Body of pancreas (tissue), 4 donors: ENCODE results near the gene GDPGP1. TPM values are rescaled to one million over a fixed set of nuclear protein-coding genes. Genes with fewer than 3 reads are reported as not detected.

Experiments
- ATAC-seq: fragments of 150-250 bp; one replicate; pipeline ENCODE4 v1.9.1; 2016
- DNase-seq, 4 donors: peaks; one replicate each; pipeline ENCODE4 v3.0.0-alpha.2; 2019
- H3K27ac ChIP-seq, 4 donors: fragments of 200-600 bp; sonication (generic); 1 replicate in 3 of 4; 2 replicates in 1 of 4; pipeline versions ENCODE4 v1.5.1 to v1.6.1; 2016 to 2019; ENCODE audit warnings: mild to moderate bottlenecking in 1 of 4, mixed read lengths in 1 of 4, moderate library complexity in 1 of 4
- H3K27me3 ChIP-seq, 2 donors: fragments of 200-600 bp; sonication (generic); one replicate each; pipeline ENCODE4 v1.6.0; 2016; ENCODE audit warnings: mild to moderate bottlenecking in 1 of 2
- H3K36me3 ChIP-seq, 2 donors: fragments of 200-600 bp; sonication (generic); replicated peaks in 1 of 2; 2 replicates each; pipeline ENCODE4 v1.5.1; 2016; ENCODE audit warnings: low read depth in 2 of 2; ENCODE audit not compliant: insufficient read depth in 1 of 2
- H3K4me1 ChIP-seq: fragments of 200-600 bp; sonication (generic); one replicate; pipeline ENCODE4 v1.6.0; 2016
- H3K4me3 ChIP-seq, 2 donors: fragments of 200-600 bp; sonication (generic); 1 replicate in 1 of 2; 2 replicates in 1 of 2; pipeline ENCODE4 v1.5.1; 2016 to 2019
- H3K9me3 ChIP-seq, 3 donors: fragments of 200-600 bp; sonication (generic); 1 replicate in 2 of 3; 2 replicates in 1 of 3; pipeline ENCODE4 v1.5.1; 2016
- POLR2A ChIP-seq, 3 donors: fragments of 450-650 bp; IDR thresholded peaks; one replicate each; pipeline ENCODE4 v1.6.1; 2016; ENCODE audit warnings: antibody characterized with exemption in 3 of 3, mild to moderate bottlenecking in 2 of 3
- WGBS, 2 donors: methylation state at CpG; one replicate each; pipeline ENCODE4 v1.1.5; 2017; 5-methylcytosine and 5-hydroxymethylcytosine counted together
- intact Hi-C: fragments of 100-400 bp; cut with DNase I; formaldehyde crosslinking; loops from one replicate; pipeline ENCODE4 v1.15.1; 2023
- total RNA-seq, 2 donors: library from RNA; depleted of rRNA; stranded (reverse); fragments of >200 nt; gene quantifications; one replicate each; pipeline ENCODE4 v1.1.0, GENCODE V29; 2016
- TF ChIP-seq, protein P1 (sequence below), 7 experiments: fragments of 450-650 bp in 4 of 7; fragments of 200-600 bp in 3 of 7; sonication (generic) in 3 of 7; IDR thresholded peaks; one replicate each; pipeline ENCODE4 v1.5.1; 2016 to 2019; ENCODE audit warnings: antibody characterized with exemption in 7 of 7

GDPGP1 gene
- total RNA-seq, 2 donors from 2014 or later, result 0.33 to 5.2 TPM

- no peaks in the 10 kb centered on the region for H3K9me3 ChIP-seq
- H3K4me3 ChIP-seq, result no peak overlapping the region
- H3K27me3 ChIP-seq, result no peaks in the 10 kb centered on the region
- intact Hi-C loops, result no loop called here
- 47 to 48% methylated on average over 16 to 36 of the region's 38 CpGs for WGBS, 2 donors
- peak; percentile 72 for ATAC-seq
- DNase-seq, result peak; percentile 92 to 96 (median 96)
- H3K4me1 ChIP-seq, result peaks cover 66% of the 10 kb centered on the region
- H3K27ac ChIP-seq, result peak overlapping the region; percentile 90 to 98 (median 94)
- TF ChIP-seq, protein P1, sequence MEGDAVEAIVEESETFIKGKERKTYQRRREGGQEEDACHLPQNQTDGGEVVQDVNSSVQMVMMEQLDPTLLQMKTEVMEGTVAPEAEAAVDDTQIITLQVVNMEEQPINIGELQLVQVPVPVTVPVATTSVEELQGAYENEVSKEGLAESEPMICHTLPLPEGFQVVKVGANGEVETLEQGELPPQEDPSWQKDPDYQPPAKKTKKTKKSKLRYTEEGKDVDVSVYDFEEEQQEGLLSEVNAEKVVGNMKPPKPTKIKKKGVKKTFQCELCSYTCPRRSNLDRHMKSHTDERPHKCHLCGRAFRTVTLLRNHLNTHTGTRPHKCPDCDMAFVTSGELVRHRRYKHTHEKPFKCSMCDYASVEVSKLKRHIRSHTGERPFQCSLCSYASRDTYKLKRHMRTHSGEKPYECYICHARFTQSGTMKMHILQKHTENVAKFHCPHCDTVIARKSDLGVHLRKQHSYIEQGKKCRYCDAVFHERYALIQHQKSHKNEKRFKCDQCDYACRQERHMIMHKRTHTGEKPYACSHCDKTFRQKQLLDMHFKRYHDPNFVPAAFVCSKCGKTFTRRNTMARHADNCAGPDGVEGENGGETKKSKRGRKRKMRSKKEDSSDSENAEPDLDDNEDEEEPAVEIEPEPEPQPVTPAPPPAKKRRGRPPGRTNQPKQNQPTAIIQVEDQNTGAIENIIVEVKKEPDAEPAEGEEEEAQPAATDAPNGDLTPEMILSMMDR (IDR thresholded peaks at IDR 0.05), result peak in 1 of 7 experiments; percentile 26
- TF ChIP-seq POLR2A (IDR thresholded peaks at IDR 0.05), result peak; percentile 41 to 79 (median 75)
- H3K36me3 ChIP-seq, result peaks cover 7 to 28% of the 10 kb centered on the region in 2 donors
Measured at GRCh38 chr15:90227816-90228772, 5.9 kb upstream of the GDPGP1 start.

DNA sequence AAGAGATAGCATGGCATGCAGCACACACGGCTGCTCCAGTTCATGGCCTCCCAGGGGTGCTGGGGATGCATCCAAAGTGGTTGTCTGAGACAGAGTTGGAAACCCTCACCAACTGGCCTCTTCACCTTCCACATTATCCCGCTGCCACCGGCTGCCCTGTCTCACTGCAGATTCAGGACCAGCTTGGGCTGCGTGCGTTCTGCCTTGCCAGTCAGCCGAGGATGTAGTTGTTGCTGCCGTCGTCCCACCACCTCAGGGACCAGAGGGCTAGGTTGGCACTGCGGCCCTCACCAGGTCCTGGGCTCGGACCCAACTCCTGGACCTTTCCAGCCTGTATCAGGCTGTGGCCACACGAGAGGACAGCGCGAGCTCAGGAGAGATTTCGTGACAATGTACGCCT lies 5.0 kb upstream of the GDPGP1 start:
- TF ChIP-seq, protein P1 (IDR thresholded peaks at IDR 0.05), result no peak
- peak in 1 of 3 donors; percentile 13 for TF ChIP-seq POLR2A (IDR thresholded peaks at IDR 0.05)
- ATAC-seq (no peak), DNase-seq (peak in 2 of 4 donors; percentile 26 to 34)
- H3K4me3 ChIP-seq, result no peak overlapping the region
- H3K36me3 ChIP-seq, result peaks cover 7 to 25% of the 10 kb centered on the region in 2 donors
- H3K27me3 ChIP-seq, result no peaks in the 10 kb centered on the region
- WGBS, 2 donors, result 52 to 58% methylated on average over 15 of the region's 15 CpGs
- H3K27ac ChIP-seq, result peak overlapping the region; percentile 90 to 98 (median 94)
- H3K4me1 ChIP-seq, result peaks cover 66% of the 10 kb centered on the region
- H3K9me3 ChIP-seq, result no peaks in the 10 kb centered on the region
- intact Hi-C loops, result no loop called here

- Histone ChIP-seq H3K4me3 (no peak overlapping the region), H3K36me3 (peaks cover under 1 to 16% of the 10 kb centered on the region in 2 donors), H3K9me3 (no peaks in the 10 kb centered on the region), H3K27me3 (no peaks in the 10 kb centered on the region), H3K4me1 (peaks cover 75% of the 10 kb centered on the region), H3K27ac (peak overlapping the region; percentile 93 to 98 (median 95))
- ATAC-seq (peak; percentile 61), DNase-seq (peak; percentile 91 to 94 (median 94))
- TF ChIP-seq, protein P1 (IDR thresholded peaks at IDR 0.05), result peak in 1 of 7 experiments; percentile 17
- TF ChIP-seq POLR2A (IDR thresholded peaks at IDR 0.05), result peak in 2 of 3 donors; percentile 63 to 68
- intact Hi-C loops, result no loop called here
- 7 to 11% methylated on average over 9 to 12 of the region's 12 CpGs for WGBS, 2 donors
Measured at GRCh38 chr15:90230071-90230494, 3.9 kb upstream of the GDPGP1 start.

- WGBS, 2 donors, result 44% methylated on average over 7 to 8 of the region's 8 CpGs
- DNase-seq, result no peak
- no peaks in the 10 kb centered on the region for H3K9me3 ChIP-seq
- ATAC-seq, result no peak
- no peak for TF ChIP-seq POLR2A (IDR thresholded peaks at IDR 0.05)
- TF ChIP-seq, protein P1 (IDR thresholded peaks at IDR 0.05), result no peak
- peak overlapping the region; percentile 93 to 98 (median 95) for H3K27ac ChIP-seq
- peaks cover 79% of the 10 kb centered on the region for H3K4me1 ChIP-seq
- intact Hi-C loops, result no loop called here
- H3K4me3 ChIP-seq, result no peak overlapping the region
- H3K27me3 ChIP-seq, result no peaks in the 10 kb centered on the region
- peaks cover 0 to 12% of the 10 kb centered on the region in 2 donors for H3K36me3 ChIP-seq
Measured at GRCh38 chr15:90230610-90231009, 3.4 kb upstream of the GDPGP1 start.
